CD4-positive, alpha-beta T cell (primary cell): ENCODE measurements around the gene UTP25. TPM values are rescaled to one million over a fixed set of nuclear protein-coding genes. Genes with fewer than 3 reads are reported as not detected.

Experiments used
- ATAC-seq: fragments of 200-7000 bp; cut with Tn5 transposase; one replicate; pipeline ENCODE4 v1.10.0; 2022; ENCODE audit warnings: mild to moderate bottlenecking; ENCODE audit not compliant: poor library complexity
- CTCF ChIA-PET: fragments of 350-600 bp; sonication (Branson Sonifier 250); formaldehyde crosslinking; loops from one replicate; lab custom pipeline; 2021; ENCODE audit warnings: antibody characterized with exemption, inconsistent platforms; lab: Charles Lee
- POLR2A ChIA-PET: fragments of 350-600 bp; sonication (Branson Sonifier 250); formaldehyde crosslinking; loops from one replicate; lab custom pipeline; 2021; ENCODE audit warnings: antibody characterized with exemption, inconsistent platforms; lab: Charles Lee
- DNase-seq, 14 experiments: peaks; one replicate each; pipeline ENCODE4 v3.0.0-alpha.2; 2013 to 2020; ENCODE audit warnings: mixed read lengths in 2 of 14
- H3K27ac ChIP-seq, 2 donors: one replicate each; pipeline versions ENCODE4 v1.5.1 to v1.7.0; 2013; ENCODE audit warnings: low read length in 2 of 2, low read depth in 1 of 2, mild to moderate bottlenecking in 1 of 2
- H3K27me3 ChIP-seq, 2 experiments: 1 replicate in 1 of 2; 2 replicates in 1 of 2; pipeline versions ENCODE4 v1.6.1 to v1.7.0; 2013; ENCODE audit warnings: low read length in 2 of 2, control low read depth in 1 of 2, mild to moderate bottlenecking in 1 of 2, moderate library complexity in 1 of 2; ENCODE audit not compliant: insufficient read depth in 2 of 2, control insufficient read depth in 1 of 2
- H3K36me3 ChIP-seq: one replicate; pipeline ENCODE4 v1.6.1; 2013; ENCODE audit warnings: low read length, control low read depth; ENCODE audit not compliant: insufficient read depth
- H3K4me1 ChIP-seq: one replicate; pipeline ENCODE4 v1.6.1; 2013; ENCODE audit warnings: low read length, control low read depth; ENCODE audit not compliant: insufficient read depth
- H3K4me3 ChIP-seq: one replicate; pipeline ENCODE4 v1.5.1; 2013; ENCODE audit warnings: mild to moderate bottlenecking, low read length, moderate library complexity
- H3K9me3 ChIP-seq, 2 experiments: 1 replicate in 1 of 2; 2 replicates in 1 of 2; pipeline versions ENCODE4 v1.6.1 to v1.7.0; 2013; ENCODE audit warnings: low read length in 2 of 2, mild to moderate bottlenecking in 2 of 2, control low read depth in 1 of 2, moderate library complexity in 1 of 2; ENCODE audit not compliant: control insufficient read depth in 1 of 2, insufficient read depth in 1 of 2
- H3K27ac Mint-ChIP-seq: one replicate; pipeline ENCODE4 v1.8.0; 2020; ENCODE audit warnings: mixed read lengths
- H3K27me3 Mint-ChIP-seq: one replicate; pipeline ENCODE4 v1.8.0; 2021; ENCODE audit warnings: mixed read lengths
- H3K36me3 Mint-ChIP-seq: one replicate; pipeline ENCODE4 v1.8.0; 2021; ENCODE audit warnings: low read depth, mixed read lengths
- H3K4me1 Mint-ChIP-seq: one replicate; pipeline ENCODE4 v1.8.0; 2021; ENCODE audit warnings: low read depth, mixed read lengths
- H3K4me3 Mint-ChIP-seq: one replicate; pipeline ENCODE4 v1.8.0; 2020; ENCODE audit warnings: mild to moderate bottlenecking, mixed read lengths
- H3K9me3 Mint-ChIP-seq: one replicate; pipeline ENCODE4 v1.8.0; 2020; ENCODE audit warnings: mixed read lengths
- intact Hi-C, 2 experiments: fragments of 100-400 bp; cut with DNase I in 1 of 2; cut with micrococcal nuclease in 1 of 2; formaldehyde crosslinking; loops; one replicate each; pipeline versions ENCODE4 v1.15.1 to v1.9.0; 2023 to 2025; cut with DNase I, micrococcal nuclease
- total RNA-seq, 174 experiments: library from RNA in 2 of 174; stranded (reverse) in 2 of 174; gene quantifications; one replicate each; pipeline ENCODE4 v1.2.3 and lab custom pipeline; 2021 to 2026
- TF ChIP-seq, protein P1 (sequence below): fragments of 200-600 bp; IDR thresholded peaks from one replicate; pipeline ENCODE4 v1.8.0; 2022; ENCODE audit warnings: antibody characterized with exemption, mild to moderate bottlenecking

The UTP25 gene
- total RNA-seq, 2 experiments from 2014 or later = 6.0 to 6.4 TPM

DNA sequence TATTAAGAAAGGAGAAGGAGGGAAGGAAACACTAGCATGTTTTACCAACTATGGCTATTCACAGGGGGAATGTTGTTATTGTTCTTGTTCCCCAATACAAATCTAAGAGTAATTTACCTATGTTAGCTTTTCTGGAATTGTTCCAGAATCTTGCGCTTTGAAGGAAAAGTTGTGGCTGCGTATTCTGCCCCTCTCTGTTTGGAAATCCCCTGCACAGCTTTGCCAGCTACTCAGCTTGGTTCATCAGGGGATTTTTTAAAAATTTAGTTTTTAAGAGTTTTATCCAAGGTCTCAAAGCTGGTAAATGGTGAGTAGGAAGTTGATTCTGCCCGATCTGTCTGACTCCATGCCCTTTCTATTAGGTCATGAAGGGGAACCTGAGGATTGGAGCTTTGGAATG, 12.3 kb upstream of the UTP25 start:
- POLR2A ChIA-PET = interaction anchor here (1.2 to 1.5 kb wide), 2 partner anchors 15 to 31 kb away, joined by 3 to 4 read pairs; partner anchors contain the start of gene C1orf74
- Mint-ChIP-seq H3K4me1 (peaks cover 10% of the 10 kb centered on the region), H3K27ac (no peak overlapping the region), H3K4me3 (no peak overlapping the region), H3K9me3 (no peaks in the 10 kb centered on the region), H3K27me3 (peaks cover 2% of the 10 kb centered on the region), H3K36me3 (no peaks in the 10 kb centered on the region)
- CTCF ChIA-PET = no interaction called here
- no peaks in the 10 kb centered on the region for H3K9me3 ChIP-seq
- ATAC-seq = peak; percentile 41
- H3K27ac ChIP-seq = no peak overlapping the region
- intact Hi-C loops = no loop called here
- TF ChIP-seq, protein P1, sequence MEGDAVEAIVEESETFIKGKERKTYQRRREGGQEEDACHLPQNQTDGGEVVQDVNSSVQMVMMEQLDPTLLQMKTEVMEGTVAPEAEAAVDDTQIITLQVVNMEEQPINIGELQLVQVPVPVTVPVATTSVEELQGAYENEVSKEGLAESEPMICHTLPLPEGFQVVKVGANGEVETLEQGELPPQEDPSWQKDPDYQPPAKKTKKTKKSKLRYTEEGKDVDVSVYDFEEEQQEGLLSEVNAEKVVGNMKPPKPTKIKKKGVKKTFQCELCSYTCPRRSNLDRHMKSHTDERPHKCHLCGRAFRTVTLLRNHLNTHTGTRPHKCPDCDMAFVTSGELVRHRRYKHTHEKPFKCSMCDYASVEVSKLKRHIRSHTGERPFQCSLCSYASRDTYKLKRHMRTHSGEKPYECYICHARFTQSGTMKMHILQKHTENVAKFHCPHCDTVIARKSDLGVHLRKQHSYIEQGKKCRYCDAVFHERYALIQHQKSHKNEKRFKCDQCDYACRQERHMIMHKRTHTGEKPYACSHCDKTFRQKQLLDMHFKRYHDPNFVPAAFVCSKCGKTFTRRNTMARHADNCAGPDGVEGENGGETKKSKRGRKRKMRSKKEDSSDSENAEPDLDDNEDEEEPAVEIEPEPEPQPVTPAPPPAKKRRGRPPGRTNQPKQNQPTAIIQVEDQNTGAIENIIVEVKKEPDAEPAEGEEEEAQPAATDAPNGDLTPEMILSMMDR = no peak
- H3K4me1 ChIP-seq = peaks cover 5% of the 10 kb centered on the region
- peak in 2 of 14 experiments; percentile 52 to 63 for DNase-seq
- H3K4me3 ChIP-seq = no peak overlapping the region
- peaks cover 0 to 5% of the 10 kb centered on the region in 2 experiments for H3K27me3 ChIP-seq
- no peaks in the 10 kb centered on the region for H3K36me3 ChIP-seq

DNA sequence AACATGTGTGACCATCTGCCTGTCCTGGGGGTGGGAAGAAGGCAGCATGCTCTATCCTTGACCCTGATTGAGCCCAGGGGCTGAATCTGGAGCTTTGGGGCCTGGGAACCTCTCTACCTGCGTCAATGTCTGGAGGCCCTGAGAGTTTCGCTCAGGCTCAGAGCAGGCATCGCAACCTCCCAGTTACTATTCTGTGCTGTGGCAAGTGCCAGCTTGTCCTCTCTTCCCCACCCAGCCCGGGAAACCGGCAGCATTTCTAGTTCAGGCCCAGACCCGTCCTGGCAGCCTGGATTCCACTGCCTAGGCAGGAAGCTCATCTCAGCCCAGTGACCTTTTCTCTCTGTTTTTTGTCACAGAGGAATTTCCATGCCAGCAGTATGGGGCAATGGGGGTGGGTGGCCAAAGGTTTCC, 11.8 kb upstream of the UTP25 start:
- POLR2A ChIA-PET = interaction anchor here (1.2 to 1.5 kb wide), 2 partner anchors 16 to 31 kb away, joined by 3 to 4 read pairs; partner anchors contain the start of gene C1orf74
- intact Hi-C loops = no loop called here
- Mint-ChIP-seq H3K9me3 (no peaks in the 10 kb centered on the region), H3K27me3 (peaks cover 6% of the 10 kb centered on the region), H3K4me1 (peaks cover 10% of the 10 kb centered on the region), H3K36me3 (no peaks in the 10 kb centered on the region), H3K27ac (no peak overlapping the region), H3K4me3 (no peak overlapping the region)
- CTCF ChIA-PET = no interaction called here
- H3K9me3 ChIP-seq = no peaks in the 10 kb centered on the region
- H3K27me3 ChIP-seq = peaks cover 2 to 5% of the 10 kb centered on the region in 2 experiments
- no peak for DNase-seq
- TF ChIP-seq, protein P1 = no peak
- peaks cover 5% of the 10 kb centered on the region for H3K4me1 ChIP-seq
- no peak overlapping the region for H3K27ac ChIP-seq
- H3K4me3 ChIP-seq = no peak overlapping the region
- H3K36me3 ChIP-seq = no peaks in the 10 kb centered on the region
- no peak for ATAC-seq

DNA sequence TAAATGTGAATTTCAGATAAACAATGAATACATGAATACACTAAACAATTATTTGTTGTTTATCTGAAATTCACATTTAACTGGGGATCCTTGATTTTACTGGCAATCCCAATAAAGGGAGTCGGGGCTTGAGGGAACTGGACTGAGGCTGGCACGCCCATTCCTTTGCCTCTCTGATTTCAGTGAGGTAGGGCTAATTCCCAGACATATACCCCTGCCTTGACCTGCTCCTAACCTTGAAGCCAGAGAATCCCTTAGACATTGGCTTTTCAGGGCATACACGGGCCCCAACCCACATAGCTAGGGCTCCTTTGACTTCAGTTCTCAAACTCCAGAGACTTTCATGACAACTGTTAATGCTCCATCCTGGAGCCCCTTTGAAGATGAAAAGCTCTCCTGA, 10.8 kb upstream of the UTP25 start:
- H3K36me3 ChIP-seq = no peaks in the 10 kb centered on the region
- intact Hi-C loops = no loop called here
- H3K27ac ChIP-seq = no peak overlapping the region
- peaks cover 5% of the 10 kb centered on the region for H3K4me1 ChIP-seq
- peaks cover 10% of the 10 kb centered on the region for H3K4me1 Mint-ChIP-seq
- ATAC-seq (no peak), DNase-seq (no peak)
- no peaks in the 10 kb centered on the region for H3K9me3 ChIP-seq
- H3K27me3 Mint-ChIP-seq = peaks cover 10% of the 10 kb centered on the region
- H3K4me3 ChIP-seq = no peak overlapping the region
- ChIA-PET POLR2A (no interaction called here), CTCF (interaction anchor here (1.3 kb wide), 1 partner anchor 43 kb away, joined by 3 read pairs; no protein-coding TSS in a partner anchor)
- H3K27ac Mint-ChIP-seq = no peak overlapping the region
- no peaks in the 10 kb centered on the region for H3K36me3 Mint-ChIP-seq
- H3K9me3 Mint-ChIP-seq = no peaks in the 10 kb centered on the region
- peaks cover 5 to 7% of the 10 kb centered on the region in 2 experiments for H3K27me3 ChIP-seq
- H3K4me3 Mint-ChIP-seq = no peak overlapping the region
- TF ChIP-seq, protein P1 = no peak
